T-helper 1 cell treated with Interleukin-12 subunit alpha and Interleukin-12 subunit beta and Interleukin-4 antibody, amounts not matched to agents 30 ng/mL and 1 ng/mL, for 36 hours (primary cell): ENCODE measurements around the gene ADCY5. TPM values are rescaled to one million over a fixed set of nuclear protein-coding genes. Genes with fewer than 3 reads are reported as not detected.

Source experiments
- intact Hi-C: fragments of 100-400 bp; cut with micrococcal nuclease; formaldehyde crosslinking; loops from one replicate; pipeline ENCODE4 v1.15.1; 2024
- total RNA-seq: library from RNA; stranded (reverse); gene quantifications from 2 replicates; pipeline ENCODE4 v1.2.3, GENCODE V29; 2022

The ADCY5 gene
- total RNA-seq, 1 donor from 2014 or later, result not detected

- intact Hi-C loops, result no loop called here
These were observed 18.6 kb downstream of the ADCY5 start for GRCh38 chr3:123430266-123430665.

DNA sequence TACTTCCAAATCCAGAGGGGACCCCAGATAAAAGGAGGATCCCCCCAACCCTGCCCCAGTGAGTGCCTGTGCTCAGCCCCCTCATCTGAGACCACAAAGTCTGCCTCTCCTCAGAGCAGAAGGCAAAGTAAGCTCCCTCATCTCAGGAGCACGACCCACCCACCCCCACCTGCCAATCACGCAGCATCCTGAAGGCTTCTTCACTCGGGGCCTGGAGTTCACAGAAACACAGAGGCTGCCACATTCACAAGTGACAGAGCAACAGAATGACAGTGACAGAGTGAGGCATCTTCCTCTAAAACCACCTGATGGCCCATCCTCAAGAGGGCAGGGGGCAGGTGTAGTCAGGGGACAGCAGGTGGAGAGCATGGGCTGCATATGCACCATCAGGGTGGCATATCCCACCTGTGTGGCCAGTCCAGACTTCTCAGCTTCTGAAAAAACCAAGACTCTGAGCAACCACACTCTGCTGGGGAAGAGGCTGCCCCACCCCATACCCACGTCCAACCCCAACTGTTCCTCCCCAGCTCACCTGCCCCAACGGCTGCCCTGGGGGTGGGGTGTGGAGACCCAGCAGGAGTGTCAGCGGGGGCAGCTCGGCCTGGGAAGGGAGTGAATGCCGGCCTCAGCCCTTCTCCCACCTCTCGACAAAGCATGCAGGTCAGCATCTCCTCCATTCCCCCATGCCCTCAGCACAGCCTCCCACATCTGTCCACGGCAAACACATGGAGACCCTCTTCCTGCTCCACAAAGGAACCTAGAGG lies 19.3 kb downstream of the ADCY5 start:
- intact Hi-C loops, result no loop called here

- intact Hi-C loops, result no loop called here
These were observed 23.7 kb downstream of the ADCY5 start for GRCh38 chr3:123424999-123425712.

- intact Hi-C loops, result no loop called here
These were observed 24.4 kb downstream of the ADCY5 start for GRCh38 chr3:123424321-123424998.

DNA sequence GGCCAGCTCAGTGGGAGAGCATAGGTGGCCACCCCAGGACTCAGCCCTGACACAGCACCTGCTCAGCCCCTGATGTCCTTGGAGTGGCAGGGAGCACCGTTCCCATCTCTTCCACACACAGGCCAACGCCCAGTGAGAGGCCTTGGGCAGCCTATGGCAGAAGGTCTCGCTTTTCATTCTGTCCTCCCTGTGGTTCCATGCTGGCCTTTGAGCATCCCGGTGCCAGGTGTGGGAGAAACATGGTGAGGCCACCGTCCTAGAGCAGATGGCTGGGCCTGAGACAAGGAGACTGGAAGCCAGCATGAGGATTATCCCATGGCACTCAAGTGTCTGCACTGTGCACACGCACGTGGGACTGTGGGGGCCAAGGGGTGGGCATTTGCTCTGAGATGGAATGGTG lies 25.1 kb downstream of the ADCY5 start:
- intact Hi-C loops, result no loop called here

GRCh38 chr3:123423031-123423430 lies 25.9 kb downstream of the ADCY5 start:
- intact Hi-C loops, result no loop called here

- intact Hi-C loops, result no loop called here
These were observed 26.4 kb downstream of the ADCY5 start for GRCh38 chr3:123422457-123422856.

GRCh38 chr3:123421353-123422174 lies 27.3 kb downstream of the ADCY5 start:
- intact Hi-C loops, result no loop called here

GRCh38 chr3:123420416-123420968 lies 28.4 kb downstream of the ADCY5 start:
- intact Hi-C loops, result no loop called here

DNA sequence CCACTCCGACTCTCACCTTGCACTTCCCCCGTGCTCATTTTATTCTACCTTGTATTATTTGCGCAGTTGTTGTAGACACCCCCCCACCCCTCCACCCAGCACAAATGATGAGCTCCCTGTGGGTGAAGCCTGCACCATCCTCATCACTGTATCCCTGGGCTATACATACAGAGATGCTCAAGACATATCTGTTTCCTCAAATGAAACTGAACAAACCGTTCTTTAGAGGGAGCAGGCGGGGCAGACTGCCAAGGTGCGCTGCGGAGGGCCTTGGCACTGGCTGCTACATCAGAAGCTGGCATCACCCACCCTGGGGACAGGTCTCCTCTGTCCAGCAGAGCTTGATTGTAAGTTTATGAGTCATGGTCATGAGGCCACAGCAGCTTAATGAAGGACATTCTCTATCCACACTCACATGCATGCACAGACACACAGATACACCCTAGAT lies 29.0 kb downstream of the ADCY5 start:
- intact Hi-C loops, result no loop called here

DNA sequence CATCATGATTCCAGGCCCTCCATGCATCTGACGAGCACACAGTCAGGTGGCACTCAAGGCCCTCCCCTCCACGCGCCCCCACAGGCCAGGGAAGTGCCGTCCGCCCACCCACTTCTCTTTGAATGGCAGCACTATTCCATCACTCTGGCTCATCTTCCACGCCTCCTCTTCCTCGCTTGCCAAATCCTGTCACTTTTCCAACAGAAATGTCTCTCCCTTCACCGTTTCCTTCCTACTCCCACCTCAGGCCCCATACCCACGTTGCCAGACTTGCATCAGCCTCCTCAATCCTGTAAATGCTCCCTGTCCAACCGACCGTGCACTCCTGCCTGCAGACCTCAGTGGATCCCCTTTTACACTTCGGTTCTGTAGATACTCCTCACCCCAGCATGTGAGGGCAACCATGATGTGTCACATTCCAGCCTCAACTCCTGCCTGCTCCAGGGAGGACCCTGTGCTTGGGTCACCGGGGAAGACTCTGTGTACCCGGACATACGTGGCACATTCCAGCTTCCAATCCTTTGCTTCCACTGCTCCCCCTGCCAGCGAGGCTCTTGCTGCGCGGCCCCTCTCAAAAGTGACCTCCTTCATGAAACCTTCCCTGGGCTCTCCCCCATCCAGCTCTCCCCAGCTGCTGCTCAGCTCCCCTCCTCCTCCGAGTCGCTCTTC lies 29.6 kb downstream of the ADCY5 start:
- intact Hi-C loops, result no loop called here

DNA sequence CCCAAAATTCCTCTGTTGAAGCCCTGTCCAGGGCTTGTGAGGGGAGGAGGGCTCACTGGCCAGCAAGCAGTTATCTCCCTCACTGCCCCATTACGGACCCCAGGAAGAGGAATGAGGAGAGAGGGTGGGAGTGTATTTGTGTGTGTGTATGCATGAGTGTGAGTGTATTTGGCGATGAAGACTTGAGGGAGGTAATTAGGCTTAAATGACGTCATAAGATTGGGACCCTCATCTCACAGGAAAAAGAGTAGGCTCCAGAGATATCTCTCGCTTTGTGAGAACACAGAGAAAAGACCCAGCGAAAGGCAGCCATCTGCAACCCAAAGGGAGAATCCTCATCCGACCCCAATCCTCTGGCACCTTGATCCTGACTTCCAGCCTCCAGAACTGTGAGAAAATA lies 32.2 kb downstream of the ADCY5 start:
- intact Hi-C loops, result no loop called here

DNA sequence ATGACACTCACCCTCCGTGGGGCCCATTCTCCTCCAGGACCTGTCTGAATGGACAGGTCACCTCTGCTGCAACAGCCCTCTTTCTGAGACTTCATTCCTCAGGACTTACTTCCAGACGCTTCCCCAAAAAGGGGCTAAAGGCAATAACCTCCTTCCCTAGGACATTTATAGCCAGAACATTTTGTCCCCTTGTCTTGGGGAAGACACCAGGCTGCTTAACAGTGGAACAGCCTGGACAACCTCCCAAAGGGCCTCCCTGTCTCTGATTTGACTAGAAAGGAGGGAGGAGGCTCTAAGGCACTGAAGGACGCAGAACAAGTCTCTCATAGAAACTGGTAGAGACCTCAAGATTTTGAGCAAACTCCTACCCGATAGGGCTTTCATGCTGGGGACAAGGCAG lies 32.7 kb downstream of the ADCY5 start:
- intact Hi-C loops, result no loop called here

DNA sequence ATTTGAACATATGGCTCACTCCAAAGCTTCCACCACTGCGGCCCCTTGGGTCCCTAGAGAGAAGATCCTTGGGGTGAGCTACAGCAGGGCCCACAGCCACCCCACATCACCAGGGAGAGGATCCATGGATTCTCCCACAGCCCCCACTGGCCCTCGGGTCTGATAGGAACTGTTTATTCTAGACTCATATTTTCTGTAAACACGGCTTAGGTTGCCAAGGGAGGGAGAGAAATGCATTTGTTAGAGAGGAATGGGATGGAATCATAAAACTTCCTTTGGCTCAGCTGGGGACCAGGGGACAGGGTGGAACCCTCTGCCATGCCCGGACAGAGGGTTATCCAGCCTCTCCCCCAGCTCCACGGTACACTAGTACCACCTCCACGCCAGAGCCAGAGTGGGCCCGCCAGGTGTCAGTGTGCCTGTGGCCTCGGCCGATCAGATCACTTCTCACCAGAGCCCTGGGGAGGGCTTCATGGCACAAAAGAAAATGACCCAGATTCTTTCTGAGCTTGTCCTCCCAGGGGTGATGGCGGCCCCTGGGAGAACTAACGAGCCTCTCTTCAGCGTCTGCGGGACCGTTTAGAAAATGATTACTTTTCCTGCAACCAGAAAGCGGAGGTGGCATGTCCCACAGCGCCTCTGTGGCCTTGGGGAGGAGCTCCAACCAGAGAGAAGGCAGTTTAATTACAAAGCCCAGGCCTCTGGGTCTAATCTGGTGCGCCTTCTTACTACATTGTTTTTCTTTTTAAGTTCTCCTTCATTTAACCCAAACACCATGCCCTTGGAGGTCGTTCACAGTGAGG lies 33.7 kb downstream of the ADCY5 start:
- intact Hi-C loops, result no loop called here

DNA sequence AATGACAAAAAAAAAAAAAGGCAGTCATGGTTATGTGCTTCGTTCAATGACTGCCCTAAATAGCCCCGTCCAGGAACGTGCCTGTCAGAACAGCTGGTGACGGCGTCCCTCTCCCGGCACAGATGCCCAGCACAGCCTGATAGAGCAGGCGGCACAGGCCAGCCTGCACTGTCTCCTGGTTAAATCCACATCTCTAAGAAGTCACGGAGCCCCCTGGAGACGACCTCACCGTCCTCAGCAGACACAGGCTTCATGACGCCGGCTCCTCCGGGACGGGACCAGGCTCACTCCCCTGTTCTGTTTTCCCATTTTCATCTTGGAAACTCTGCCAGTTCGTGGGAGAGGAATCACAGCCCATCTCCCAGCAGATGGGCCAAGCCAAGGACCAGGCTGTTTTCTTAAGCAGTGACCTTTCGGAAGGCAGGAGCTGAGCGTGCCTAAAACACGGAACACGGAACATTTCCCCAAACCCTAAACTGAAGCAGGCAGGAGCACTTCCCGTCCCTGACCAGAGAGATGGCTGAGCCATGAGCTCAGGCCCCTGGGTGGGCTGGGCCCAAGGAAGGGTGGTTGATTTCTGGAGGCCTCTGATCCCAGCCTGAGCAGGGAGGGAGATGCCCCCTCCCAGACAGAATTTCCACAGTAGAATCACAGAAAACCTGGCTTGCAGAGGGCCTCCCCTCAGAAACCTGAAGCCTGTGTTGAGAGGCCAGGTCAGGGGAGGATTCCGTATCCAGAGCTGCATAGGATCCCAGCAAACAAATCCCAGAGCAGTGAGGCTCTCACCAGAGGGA lies 35.9 kb downstream of the ADCY5 start:
- intact Hi-C loops, result no loop called here

- intact Hi-C loops, result no loop called here
These were observed 36.8 kb downstream of the ADCY5 start for GRCh38 chr3:123412076-123412475.

DNA sequence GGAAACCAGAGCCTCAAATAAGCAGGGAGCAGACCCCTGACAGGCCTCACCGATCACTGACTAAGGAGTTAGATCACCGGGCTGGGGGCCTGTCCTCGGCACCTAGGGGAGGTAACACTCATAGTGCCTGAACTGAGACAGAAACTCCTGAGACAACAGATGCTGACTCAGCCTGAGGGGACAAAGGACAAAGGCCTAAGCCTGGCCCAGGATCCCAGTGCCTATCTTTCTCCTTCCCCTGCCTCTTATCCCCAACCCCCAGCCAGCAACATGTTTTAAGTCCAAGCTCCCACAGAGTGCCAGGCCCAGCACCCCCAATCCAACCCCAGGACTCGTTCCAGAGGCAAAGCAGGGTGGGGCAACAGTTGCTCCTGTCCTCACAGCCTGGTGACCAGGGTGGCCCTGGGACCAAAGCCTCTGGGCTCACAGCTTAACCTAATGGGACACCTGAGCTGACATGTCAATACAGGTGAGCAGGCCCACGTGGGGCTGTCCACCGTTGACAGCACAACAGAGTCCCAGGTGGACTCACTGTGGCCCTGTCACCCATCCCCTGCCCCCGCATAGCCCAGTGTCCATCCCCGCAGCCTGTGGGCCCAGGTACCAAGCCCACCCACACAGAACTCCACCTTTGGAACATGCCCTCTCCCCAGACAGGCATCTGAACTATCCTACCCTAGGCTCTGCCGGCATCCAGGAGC lies 37.4 kb downstream of the ADCY5 start:
- intact Hi-C loops, result no loop called here

GRCh38 chr3:123410149-123410515 lies 38.8 kb downstream of the ADCY5 start:
- intact Hi-C loops, result no loop called here
